Amniotic stem cell (primary cell): ENCODE measurements around the gene CAMK1.

Experiments used
- DNase-seq: peaks from one replicate; lab custom pipeline; 2025; lab: John Stamatoyannopoulos, UW

Gene CAMK1

GRCh38 chr3:9736831-9737230 lies 32.9 kb downstream of the CAMK1 start:
- DNase-seq, result no peak

- DNase-seq, result no peak
These were observed 37.0 kb downstream of the CAMK1 start for GRCh38 chr3:9732740-9733115.

GRCh38 chr3:9732080-9732739 lies 37.5 kb downstream of the CAMK1 start:
- no peak for DNase-seq

GRCh38 chr3:9731206-9732079 lies 38.3 kb downstream of the CAMK1 start, which contains the start of gene BRPF1:
BRPF1 (plus strand) TSS chr3:9731735; CDS start chr3:9734141, 2,406 bp downstream.
- peak; percentile 99 for DNase-seq

- peak; percentile 59 for DNase-seq
These were observed 39.0 kb downstream of the CAMK1 start for GRCh38 chr3:9730657-9731205.

GRCh38 chr3:9729419-9729818 lies 40.3 kb downstream of the CAMK1 start:
- no peak for DNase-seq

- no peak for DNase-seq
These were observed 42.0 kb downstream of the CAMK1 start for GRCh38 chr3:9727743-9728142.

GRCh38 chr3:9727041-9727595 lies 42.6 kb downstream of the CAMK1 start:
- no peak for DNase-seq

GRCh38 chr3:9725775-9726515 lies 43.8 kb downstream of the CAMK1 start:
- no peak for DNase-seq

GRCh38 chr3:9721700-9722060 lies 48.1 kb downstream of the CAMK1 start:
- no peak for DNase-seq

GRCh38 chr3:9721015-9721699 lies 48.6 kb downstream of the CAMK1 start:
- no peak for DNase-seq

- DNase-seq, result no peak
These were observed 51.6 kb downstream of the CAMK1 start for GRCh38 chr3:9718118-9718517.

GRCh38 chr3:9717563-9717962 lies 52.2 kb downstream of the CAMK1 start:
- no peak for DNase-seq

GRCh38 chr3:9716801-9717555 lies 52.8 kb downstream of the CAMK1 start:
- no peak for DNase-seq

- DNase-seq, result peak; percentile 91
These were observed 53.8 kb downstream of the CAMK1 start for GRCh38 chr3:9715764-9716437.

- DNase-seq, result no peak
These were observed 54.6 kb downstream of the CAMK1 start for GRCh38 chr3:9715136-9715535.

- no peak for DNase-seq
These were observed 56.6 kb downstream of the CAMK1 start for GRCh38 chr3:9713142-9713541.

GRCh38 chr3:9712415-9712814 lies 57.3 kb downstream of the CAMK1 start:
- DNase-seq, result no peak

GRCh38 chr3:9710174-9710739 lies 59.5 kb downstream of the CAMK1 start:
- no peak for DNase-seq
